C1 segment of cervical spinal cord (tissue), 14 donors: ENCODE results near the gene ZGPAT.
A peak's percentile ranks its signal among the peaks of the same experiment; 100 is the strongest.

Experiments used
- DNase-seq, 14 donors: peaks; one replicate each; lab custom pipeline; 2025; lab: John Stamatoyannopoulos, UW

The ZGPAT gene

DNA sequence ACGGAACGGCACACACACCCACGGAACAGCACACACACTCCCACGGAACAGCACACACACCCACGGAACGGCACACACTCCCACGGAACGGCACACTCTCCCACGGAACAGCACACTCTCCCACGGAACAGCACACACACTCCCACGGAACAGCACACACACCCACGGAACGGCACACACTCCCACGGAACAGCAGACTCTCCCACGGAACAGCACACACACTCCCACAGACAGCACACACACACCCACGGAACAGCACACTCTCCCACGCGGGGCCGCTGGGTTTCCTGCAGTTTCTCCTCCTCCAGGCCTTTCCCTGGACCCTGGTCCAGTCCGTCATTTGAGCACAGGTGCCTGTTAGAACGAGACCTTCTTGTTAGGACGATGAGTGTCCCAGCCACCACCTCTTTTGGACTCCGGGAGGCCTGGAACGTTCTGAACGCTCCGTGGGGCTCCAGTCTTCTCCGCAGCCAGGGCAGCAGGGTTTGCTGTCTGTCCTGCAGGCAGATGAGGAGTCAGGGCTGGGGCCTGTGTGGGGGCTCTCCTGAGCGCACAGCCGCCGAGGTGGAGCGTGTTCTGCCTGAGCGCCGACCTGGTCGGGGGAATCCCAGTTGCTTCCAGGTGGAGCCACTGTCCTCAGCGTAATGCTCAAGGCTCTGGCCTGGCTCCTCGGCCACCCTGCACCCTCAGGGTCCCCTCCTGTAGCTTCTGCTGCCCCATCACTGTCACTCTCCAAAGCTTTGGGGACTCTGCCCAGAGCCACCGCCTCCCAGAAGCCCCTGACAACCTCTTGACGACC lies 29.0 kb upstream of the ZGPAT start:
- no peak for DNase-seq

DNA sequence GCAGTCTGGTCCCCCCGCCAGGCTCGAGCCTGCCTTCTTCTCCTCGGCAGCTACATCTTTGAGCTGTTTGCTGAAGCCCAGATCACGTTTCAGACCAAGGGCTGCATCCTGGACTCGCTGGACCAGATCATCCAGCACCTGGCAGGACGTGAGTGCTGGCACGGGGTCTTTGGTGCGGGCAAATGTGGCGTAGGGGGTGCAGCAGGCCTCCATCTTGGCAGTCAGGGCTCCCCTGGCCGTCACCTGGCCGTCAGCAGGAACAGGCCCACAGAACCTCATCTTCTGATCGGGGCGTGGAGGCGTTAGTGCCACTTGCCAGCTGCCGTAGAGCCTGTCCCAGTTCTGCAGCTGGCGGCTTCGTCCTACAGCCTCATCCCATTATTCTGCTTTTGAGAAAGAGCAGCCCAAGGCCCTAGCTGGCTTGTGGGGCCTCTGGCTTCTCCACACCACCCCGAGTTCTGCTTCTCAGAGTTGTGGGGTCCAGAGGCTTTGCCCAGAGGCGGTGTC lies 28.0 kb upstream of the ZGPAT start:
- no peak for DNase-seq

DNA sequence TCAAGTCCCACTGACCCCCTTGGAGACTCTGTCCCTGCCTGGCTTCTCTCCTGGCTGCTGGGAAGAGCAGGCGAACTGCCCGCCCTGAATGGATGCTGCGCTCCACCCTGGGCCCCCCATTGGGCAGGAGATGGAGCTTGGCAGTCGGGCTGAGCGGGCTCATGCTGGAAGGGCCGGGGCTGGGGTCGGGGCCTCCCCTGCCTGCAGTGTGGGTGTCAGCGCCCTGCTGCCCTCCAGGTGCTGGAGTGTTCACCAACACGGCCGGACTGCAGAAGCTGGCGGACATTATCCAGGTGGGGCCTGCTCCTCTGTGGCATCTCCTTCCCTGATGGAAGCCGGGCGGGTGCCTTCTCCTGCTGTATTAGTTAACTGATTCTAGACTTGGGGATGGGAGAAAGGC lies 27.4 kb upstream of the ZGPAT start:
- no peak for DNase-seq

DNA sequence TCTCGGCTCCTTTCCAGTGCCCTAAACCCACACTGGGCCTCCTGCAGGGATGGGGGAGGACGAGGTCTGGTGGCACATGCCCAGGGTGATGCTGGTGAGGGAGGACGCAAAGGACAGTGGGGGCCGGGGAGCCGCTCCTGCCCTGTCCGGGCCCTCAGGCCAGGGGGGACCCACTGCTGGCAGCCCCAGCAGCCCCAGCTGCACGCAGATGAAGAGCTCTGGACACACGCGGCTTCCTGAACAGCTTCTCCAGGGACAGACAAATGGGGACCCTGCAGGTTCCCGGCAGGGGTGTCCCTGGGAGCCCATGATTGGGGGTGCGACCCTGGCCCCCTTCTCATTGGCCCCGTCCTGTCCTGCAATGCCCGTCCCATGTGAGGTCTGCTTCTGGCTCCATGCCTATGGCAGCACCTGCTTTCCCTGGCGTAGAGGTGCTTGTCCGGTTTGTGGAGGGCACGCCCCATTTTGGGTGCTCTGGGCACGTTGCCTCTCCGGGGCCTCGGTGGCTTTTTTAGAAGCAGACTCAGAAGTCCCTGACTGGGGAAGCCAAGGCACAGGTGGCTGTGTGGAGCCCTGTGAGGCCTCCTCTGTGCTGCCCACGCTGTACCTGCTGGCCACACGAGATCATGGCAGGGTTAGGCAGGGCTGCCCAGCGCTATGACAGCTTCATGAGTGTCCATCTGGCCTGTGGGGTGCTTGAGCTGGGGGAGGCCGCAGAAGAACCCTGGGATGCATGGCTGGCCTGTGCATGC lies 26.8 kb upstream of the ZGPAT start:
- no peak for DNase-seq

DNA sequence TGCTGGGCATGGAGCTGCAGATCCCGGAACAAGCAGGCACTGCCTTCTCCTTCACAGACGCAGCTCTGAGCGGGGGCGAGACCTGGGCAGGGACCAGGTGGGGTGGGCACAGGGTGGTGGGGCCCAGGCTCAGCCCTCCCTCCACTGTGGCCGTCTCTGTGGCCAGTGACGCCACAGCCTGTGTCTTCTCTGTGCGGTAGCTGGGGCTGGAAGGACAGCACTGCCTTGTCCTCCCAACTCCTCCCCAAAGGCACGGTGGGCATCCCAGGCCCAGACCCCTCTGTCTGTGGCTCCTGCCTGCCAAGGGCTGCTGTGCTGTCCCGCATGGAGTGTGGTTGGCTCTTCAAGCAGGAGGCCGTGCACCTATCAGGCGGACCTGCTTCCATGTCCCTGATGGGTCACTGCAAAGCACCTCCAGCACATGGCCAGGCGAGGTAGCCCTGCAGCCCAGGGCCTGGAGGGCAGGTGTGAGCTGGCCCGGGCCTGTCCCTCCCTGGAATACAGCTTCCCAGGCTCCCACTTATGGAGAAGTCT lies 26.2 kb upstream of the ZGPAT start:
- DNase-seq, result no peak

DNA sequence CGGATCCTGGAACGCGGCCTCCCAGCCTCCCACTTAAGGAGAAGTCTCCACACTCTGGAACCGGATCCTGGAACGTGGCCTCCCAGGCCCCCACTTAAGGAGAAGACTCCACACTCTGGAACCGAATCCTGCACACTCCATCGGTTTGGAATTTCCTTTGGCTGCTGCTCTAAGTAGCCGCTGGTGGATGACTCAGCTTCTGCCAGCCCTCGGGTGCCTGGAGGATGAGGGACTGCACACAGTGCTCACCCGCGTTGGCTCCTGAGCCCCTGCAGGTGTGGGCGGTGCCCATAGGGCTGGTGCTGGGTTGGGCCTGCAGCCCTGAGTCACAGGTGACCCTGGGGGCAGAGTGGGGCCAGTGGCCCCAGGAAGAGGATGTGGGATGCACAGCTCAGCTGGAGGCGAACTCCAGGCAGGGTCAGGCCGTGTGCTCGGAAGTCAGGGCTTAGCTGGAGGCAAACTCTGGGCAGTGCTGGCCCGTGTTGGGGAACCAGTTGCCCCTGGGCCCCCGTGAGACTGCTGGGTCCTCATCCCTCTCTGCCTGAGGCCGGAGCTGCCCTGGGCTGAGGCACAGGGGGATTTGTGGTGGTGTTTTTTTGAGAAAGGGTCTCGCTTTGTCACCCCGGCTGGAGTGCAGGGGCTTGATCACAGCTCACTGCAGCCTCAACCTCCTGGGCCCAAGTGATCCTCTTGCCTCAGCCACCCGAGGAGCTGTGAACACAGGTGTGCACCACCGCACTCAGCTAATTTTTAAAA lies 25.3 kb upstream of the ZGPAT start:
- no peak for DNase-seq

DNA sequence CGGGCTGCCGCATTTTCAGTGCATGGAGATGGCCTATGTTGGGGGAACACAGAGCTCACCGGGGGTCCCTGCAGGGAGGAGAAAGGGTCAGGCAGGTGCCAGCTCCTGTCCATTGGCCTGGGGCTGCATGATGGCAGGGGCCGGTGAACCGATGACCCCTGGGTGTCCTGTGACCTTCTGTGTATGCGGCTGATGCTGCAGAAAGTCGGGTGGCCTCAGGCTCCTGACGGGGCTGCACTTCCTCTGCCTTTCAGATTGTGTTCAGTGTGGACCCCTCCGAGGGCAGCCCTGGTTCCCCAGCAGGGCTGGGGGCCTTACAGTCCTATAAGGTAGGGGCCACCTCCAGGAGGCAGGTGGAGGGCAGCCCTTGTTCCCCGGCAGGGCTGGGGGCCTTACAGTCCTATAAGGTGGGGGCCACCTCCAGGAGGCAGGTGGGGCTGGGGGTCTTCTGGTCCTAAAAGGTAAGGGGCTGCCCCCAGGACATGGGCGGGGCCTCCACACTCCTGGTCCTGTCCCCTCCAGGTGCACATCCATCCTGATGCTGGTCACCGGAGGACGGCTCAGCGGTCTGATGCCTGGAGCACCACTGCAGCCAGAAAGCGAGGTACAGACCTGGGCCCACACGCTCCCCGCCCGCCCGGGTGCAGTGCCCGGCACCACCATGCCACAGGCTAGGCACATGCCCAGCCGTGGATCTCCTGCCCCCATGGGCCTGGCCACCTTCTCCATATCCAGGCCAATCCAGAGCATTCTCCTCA lies 22.4 kb upstream of the ZGPAT start:
- DNase-seq, result no peak

DNA sequence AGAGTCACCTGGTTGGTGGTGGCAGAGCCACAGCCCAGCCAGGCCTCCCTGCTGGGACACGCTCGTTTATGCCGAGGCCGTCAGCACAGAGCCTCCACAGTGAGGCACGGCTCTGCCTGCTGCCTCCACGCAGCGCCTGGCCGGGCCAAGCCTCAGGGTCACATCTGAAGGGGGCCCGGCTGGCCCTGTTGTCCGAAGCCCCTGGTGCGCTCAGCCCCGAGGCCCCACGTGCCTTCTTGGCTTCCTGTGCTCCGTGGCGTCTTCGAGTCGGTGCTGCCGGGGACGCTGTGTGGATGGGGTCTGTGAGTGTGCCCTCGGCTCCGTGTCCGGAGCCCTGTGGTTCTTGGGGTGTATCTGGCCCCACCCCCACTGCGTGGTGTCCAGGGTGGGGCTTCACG lies 21.7 kb upstream of the ZGPAT start:
- no peak for DNase-seq

DNA sequence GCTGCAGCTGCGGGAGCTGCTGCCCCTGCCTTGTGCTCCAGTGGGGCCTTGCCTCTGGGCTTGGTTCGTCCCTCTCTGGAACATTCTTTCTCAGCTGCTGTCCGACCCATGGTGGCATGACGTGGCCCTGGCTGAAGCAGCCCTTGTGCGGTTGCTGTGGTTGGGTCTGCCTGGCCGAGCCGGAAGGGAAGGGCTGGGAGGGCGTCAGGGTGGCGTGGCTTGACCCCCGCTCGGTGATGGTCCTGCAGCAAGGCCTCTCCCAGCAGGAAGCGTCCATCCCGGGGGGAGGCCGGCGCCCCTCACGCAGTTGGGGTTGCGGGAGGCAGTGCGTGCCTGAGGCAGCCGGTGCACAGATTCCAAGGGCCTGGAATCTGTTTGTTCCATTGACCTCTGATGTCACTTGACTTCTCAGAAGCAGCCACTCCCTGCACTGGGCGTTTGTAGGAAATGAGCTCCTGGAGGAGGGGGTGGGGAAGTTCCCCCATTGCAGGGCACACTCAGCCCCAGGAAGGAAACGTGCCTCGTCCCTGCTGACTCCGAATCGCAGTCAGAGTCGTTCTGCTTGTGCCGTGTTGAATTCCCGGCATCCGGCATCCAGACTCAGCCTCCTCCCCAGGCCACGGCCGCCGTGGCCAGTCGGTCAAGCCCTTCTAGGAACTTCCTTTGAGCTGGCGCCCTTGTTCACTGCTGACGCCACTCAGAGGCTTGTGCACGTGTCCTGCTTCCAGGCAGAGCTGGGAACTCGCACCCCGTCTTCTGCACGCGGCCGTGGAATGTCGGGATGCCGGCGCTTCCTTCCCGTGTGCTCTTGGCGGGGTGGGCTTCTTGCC lies 21.1 kb upstream of the ZGPAT start:
- peak in 1 of 14 donors; percentile 69 for DNase-seq

DNA sequence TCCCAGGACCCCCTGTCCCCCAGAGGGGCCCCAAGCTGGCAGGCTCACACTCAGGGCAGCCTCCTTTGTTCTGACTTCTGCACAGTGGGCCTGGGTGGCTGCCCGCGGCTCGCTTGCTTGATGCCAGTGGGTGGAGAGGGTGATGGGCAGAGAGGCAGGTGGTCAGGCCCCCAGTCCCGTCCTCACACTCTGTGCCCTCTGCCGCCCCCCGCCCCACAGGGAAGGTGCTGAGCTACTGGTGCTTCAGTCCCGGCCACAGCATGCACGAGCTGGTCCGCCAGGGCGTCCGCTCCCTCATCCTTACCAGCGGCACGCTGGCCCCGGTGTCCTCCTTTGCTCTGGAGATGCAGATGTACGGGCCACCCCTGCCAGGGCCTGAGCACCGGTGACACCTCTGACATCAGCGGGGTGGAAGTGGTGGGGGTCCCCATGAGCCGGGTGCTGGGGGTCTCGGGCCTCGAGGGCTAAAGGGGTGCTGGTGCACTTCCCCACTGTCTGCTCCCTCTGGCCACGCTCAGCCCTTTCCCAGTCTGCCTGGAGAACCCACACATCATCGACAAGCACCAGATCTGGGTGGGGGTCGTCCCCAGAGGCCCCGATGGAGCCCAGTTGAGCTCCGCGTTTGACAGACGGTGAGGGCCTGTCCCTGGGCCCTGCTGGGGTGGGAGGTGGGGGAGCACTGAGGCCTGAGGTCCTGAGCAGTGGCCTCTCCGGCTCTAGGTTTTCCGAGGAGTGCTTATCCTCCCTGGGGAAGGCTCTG lies 20.2 kb upstream of the ZGPAT start:
- DNase-seq, result no peak

DNA sequence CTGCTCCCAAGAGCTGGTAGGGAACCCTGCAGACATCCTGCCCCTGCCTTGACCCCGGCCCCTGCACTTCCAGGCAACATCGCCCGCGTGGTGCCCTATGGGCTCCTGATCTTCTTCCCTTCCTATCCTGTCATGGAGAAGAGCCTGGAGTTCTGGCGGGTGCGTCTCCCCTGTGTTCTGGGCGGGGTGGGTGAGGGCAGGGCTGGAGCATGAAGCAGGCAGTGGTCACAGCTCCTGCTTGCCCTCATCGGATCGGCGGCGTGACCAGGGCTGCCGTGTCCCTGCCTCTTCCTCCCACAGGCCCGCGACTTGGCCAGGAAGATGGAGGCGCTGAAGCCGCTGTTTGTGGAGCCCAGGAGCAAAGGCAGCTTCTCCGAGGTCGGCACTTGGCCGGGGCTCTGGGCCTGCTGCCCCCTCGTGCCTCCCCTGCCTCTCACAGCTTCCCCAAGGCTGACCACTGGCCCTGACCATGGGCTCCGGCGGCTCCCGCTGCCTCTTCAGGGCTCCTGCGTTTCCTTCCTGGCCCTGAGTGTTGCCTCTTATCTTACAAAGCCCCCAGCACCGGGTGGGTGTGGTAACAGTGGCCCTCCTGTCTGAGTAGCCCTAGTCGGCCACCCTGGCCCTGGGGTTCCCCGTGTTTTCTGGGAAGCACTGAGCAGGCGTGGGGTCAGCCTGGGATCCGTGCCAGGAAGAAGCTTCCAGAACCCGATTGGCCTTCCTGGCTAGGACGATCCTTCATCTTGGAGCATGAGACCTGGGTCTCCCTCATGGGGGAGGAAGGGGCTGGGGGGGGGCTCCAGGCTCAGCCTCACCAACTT lies 19.4 kb upstream of the ZGPAT start:
- no peak for DNase-seq

DNA sequence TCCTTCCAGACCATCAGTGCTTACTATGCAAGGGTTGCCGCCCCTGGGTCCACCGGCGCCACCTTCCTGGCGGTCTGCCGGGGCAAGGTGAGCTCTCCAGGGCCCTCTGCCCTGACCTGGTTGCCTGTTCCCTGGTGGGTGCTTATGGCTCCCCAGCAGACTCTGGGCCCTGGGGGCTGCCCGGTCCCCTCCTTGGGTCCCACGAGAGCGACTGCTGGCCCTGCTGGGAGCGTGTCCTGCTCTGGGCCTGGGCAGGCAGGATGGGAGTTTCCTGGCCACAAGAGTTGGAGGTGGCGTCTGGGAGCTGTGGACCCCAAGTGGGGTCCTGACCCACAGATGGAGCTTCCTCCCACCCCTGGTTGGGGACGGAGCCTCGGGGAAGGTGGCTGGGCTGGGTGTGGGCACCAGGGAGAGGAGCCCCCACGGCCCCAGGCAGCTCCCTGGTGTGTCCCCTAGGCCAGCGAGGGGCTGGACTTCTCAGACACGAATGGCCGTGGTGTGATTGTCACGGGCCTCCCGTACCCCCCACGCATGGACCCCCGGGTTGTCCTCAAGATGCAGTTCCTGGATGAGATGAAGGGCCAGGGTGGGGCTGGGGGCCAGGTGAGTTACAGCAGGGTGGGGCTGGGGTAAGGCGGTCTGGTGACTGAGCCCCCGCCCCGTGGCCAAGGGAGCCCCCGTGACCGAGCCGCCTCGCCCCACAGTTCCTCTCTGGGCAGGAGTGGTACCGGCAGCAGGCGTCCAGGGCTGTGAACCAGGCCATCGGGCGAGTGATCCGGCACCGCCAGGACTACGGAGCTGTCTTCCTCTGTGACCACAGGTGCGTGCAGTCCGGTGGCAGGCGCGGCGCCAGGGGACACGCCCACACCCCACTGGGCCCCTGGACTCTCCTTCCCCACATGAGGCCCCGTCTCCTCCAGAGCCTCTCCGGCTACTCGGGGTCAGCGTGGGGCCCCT lies 18.5 kb upstream of the ZGPAT start:
- no peak for DNase-seq

DNA sequence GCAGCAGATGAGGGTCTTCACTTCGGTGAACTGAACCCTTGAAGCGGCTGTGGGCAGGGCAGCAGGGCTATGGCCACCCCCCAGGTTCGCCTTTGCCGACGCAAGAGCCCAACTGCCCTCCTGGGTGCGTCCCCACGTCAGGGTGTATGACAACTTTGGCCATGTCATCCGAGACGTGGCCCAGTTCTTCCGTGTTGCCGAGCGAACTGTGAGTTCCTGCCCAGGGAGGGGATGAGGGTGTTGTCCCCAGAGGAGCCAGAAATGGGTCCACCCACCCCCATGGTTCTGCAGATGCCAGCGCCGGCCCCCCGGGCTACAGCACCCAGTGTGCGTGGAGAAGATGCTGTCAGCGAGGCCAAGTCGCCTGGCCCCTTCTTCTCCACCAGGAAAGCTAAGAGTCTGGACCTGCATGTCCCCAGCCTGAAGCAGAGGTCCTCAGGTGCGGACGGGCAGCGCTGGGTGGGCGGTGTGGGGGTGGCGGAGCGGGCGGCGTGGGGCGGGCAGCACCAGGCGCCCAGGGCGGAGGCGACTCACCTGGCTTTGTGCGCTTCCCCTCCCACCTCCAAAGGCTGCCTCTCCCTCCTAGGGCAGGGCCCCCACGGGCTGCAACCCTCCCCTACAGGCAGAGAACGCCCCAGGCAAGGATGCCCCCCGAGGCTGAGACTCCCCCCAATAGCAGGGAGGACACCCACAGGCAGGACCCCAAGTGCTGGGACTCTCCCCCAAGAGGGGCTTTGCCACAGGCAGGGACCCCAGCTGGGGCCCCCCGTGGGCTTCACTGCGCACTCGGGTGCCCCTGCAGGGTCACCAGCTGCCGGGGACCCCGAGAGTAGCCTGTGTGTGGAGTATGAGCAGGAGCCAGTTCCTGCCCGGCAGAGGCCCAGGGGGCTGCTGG lies 17.6 kb upstream of the ZGPAT start:
- DNase-seq, result no peak

DNA sequence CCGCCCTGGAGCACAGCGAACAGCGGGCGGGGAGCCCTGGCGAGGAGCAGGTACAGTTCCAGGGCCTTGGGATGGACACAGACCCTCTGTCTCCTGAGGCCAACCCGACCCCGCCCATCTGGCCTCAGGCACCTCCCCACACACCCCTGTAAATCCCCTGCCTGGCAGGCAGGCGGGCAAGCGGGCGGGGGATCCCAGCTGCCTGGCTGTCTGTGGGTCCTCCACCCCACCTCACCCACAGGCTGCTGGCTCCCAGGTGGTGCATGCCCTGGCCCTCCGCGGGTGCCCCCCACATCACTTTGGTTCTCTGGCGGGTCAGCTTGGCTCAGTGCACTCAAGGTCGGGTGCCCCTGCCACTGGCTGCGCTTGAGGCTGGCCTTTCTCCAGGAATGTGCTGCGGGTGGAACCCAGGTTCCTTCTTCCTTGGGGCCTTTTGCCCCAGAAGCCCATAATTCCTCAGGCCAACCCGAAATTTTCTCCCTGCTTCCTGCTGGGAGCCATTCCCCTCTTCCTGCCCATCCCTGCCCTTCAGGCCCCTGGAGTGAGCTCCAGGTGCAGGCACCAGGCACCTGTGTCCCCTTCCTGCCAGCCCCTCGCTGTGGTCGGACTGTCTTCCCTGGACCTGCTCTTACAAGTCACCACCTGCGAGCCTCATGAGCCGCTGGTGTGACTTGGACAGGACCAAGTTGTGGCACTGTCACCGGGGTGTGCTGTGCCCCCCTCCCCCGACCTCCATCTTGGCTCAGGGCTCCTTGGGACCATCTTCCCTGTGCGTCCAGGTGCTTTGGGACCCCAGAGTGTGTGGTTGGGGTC lies 16.7 kb upstream of the ZGPAT start:
- no peak for DNase-seq

DNA sequence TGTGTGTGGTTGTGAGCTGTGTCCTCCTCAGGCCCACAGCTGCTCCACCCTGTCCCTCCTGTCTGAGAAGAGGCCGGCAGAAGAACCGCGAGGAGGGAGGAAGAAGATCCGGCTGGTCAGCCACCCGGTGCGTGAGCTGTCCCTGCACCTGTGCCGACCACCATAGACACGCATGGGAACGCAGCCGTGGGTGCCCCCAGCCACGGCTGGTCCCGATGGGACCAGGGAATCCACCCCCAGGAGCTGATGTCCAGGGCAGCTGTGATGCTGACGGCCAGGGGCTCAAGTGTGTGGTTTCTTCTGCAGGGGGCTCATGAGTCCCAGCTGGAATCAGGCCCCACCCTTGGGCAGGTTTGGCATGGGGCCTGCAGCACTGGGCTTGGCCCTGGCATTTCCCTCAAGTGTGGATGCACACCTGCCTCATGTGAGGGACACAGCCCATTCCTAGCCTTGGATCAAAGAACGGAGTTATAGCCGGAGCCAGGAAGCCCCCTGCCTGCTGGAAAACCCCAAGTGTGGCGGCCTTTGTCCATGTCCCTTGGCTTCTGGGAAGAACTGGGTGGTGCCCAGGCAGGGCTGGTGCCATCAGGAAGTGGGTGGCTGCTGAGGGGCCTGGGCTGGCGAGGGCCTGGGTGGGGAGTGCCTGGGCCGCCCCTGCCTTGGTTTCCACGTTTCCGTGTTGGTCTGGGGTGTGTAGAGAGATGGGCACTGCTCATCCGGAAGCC lies 16.0 kb upstream of the ZGPAT start:
- no peak for DNase-seq
